CD14-positive monocyte (primary cell): ENCODE results near the gene CAPNS2. TPM values are rescaled to one million over a fixed set of nuclear protein-coding genes. Genes with fewer than 3 reads are reported as not detected.

Experiments
- DNase-seq, 3 donors: peaks; one replicate each; pipeline ENCODE4 v3.0.0-alpha.2; 2011 to 2022
- H2AFZ ChIP-seq: 2 replicates; pipeline ENCODE4 v1.6.0; 2012; ENCODE audit warnings: mild to moderate bottlenecking, low read depth, low read length, inconsistent platforms; ENCODE audit not compliant: insufficient read depth, poor library complexity, severe bottlenecking
- H3K27ac ChIP-seq, 2 donors: 1 replicate in 1 of 2; 2 replicates in 1 of 2; pipeline ENCODE4 v1.5.1; 2012 to 2013; ENCODE audit warnings: low read length in 2 of 2, control low read depth in 1 of 2, inconsistent platforms in 1 of 2, low read depth in 1 of 2, mild to moderate bottlenecking in 1 of 2
- H3K27me3 ChIP-seq, 2 donors: one replicate each; pipeline versions ENCODE4 v1.6.0 to v1.6.1; 2011 to 2013; ENCODE audit warnings: low read length in 2 of 2; ENCODE audit not compliant: control insufficient read depth in 2 of 2, insufficient read depth in 2 of 2
- H3K36me3 ChIP-seq, 2 donors: replicated peaks in 1 of 2; 1 replicate in 1 of 2; 2 replicates in 1 of 2; pipeline versions ENCODE4 v1.5.1 to v1.6.1; 2012 to 2013; ENCODE audit warnings: low read length in 2 of 2, control low read depth in 1 of 2, inconsistent platforms in 1 of 2, mild to moderate bottlenecking in 1 of 2; ENCODE audit not compliant: insufficient read depth in 2 of 2, control insufficient read depth in 1 of 2
- H3K4me1 ChIP-seq, 2 donors: 1 replicate in 1 of 2; 2 replicates in 1 of 2; pipeline versions ENCODE4 v1.5.1 to v1.6.1; 2012 to 2013; ENCODE audit warnings: low read length in 2 of 2, control low read depth in 1 of 2, inconsistent platforms in 1 of 2, mild to moderate bottlenecking in 1 of 2, moderate library complexity in 1 of 2; ENCODE audit not compliant: insufficient read depth in 2 of 2, control insufficient read depth in 1 of 2
- H3K4me2 ChIP-seq: replicated peaks from 2 replicates; pipeline ENCODE3; 2012; ENCODE audit warnings: low read length, moderate library complexity, mild to moderate bottlenecking; ENCODE audit not compliant: poor library complexity, severe bottlenecking; ENCODE audit errors: extremely low read depth
- H3K4me3 ChIP-seq, 3 experiments: fragments of 200-600 bp in 1 of 3; sonication (generic) in 1 of 3; replicated peaks in 1 of 3; 1 replicate in 2 of 3; 2 replicates in 1 of 3; pipeline ENCODE4 v1.5.1; 2011 to 2013; ENCODE audit warnings: low read length in 3 of 3, mild to moderate bottlenecking in 3 of 3, control low read depth in 2 of 3, low read depth in 2 of 3, inconsistent platforms in 1 of 3, moderate library complexity in 1 of 3
- H3K79me2 ChIP-seq: 2 replicates; pipeline ENCODE4 v1.6.0; 2012; ENCODE audit warnings: mild to moderate bottlenecking, control low read depth, inconsistent platforms, low read length, moderate library complexity; ENCODE audit not compliant: insufficient read depth
- H3K9ac ChIP-seq: 2 replicates; pipeline ENCODE4 v1.6.0; 2017; ENCODE audit warnings: low read length, mild to moderate bottlenecking; ENCODE audit not compliant: insufficient read depth, poor library complexity, severe bottlenecking
- H3K9me3 ChIP-seq, 2 donors: replicated peaks in 1 of 2; 1 replicate in 1 of 2; 2 replicates in 1 of 2; pipeline versions ENCODE4 v1.5.1 to v1.6.1; 2012 to 2013; ENCODE audit warnings: low read length in 2 of 2, control low read depth in 1 of 2; ENCODE audit not compliant: control insufficient read depth in 1 of 2, insufficient read depth in 1 of 2
- H4K20me1 ChIP-seq: 2 replicates; pipeline ENCODE4 v1.6.0; 2012; ENCODE audit warnings: mild to moderate bottlenecking, low read length, control low read depth, moderate library complexity; ENCODE audit not compliant: insufficient read depth
- H3K27ac Mint-ChIP-seq, 7 donors: one replicate each; pipeline ENCODE4 v1.8.0; 2020; ENCODE audit warnings: mild to moderate bottlenecking in 7 of 7, mixed read lengths in 7 of 7, moderate library complexity in 6 of 7, inconsistent platforms in 2 of 7
- H3K27me3 Mint-ChIP-seq, 3 donors: one replicate each; pipeline ENCODE4 v1.8.0; 2021 to 2022; ENCODE audit warnings: low read depth in 3 of 3, mild to moderate bottlenecking in 3 of 3, mixed read lengths in 3 of 3, moderate library complexity in 3 of 3, inconsistent platforms in 1 of 3
- H3K36me3 Mint-ChIP-seq, 2 donors: one replicate each; pipeline ENCODE4 v1.8.0; 2020; ENCODE audit warnings: mixed read lengths in 2 of 2, inconsistent platforms in 1 of 2, mild to moderate bottlenecking in 1 of 2
- H3K4me1 Mint-ChIP-seq: one replicate; pipeline ENCODE4 v1.8.0; 2020; ENCODE audit warnings: mild to moderate bottlenecking, mixed read lengths
- H3K4me3 Mint-ChIP-seq, 2 donors: one replicate each; pipeline ENCODE4 v1.8.0; 2020; ENCODE audit warnings: mild to moderate bottlenecking in 2 of 2, mixed read lengths in 2 of 2, moderate library complexity in 1 of 2
- H3K9me3 Mint-ChIP-seq, 7 donors: one replicate each; pipeline ENCODE4 v1.8.0; 2020 to 2022; ENCODE audit warnings: mixed read lengths in 7 of 7, mild to moderate bottlenecking in 6 of 7, moderate library complexity in 6 of 7, inconsistent platforms in 2 of 7
- CTCF ChIP-seq: fragments of 200-600 bp; IDR thresholded peaks from one replicate; pipeline ENCODE4 v1.8.0; 2022; ENCODE audit warnings: antibody characterized with exemption, mild to moderate bottlenecking
- WGBS: methylation state at CpG from one replicate; pipeline ENCODE4 v1.1.5; 2013; ENCODE audit warnings: missing lambda C conversion rate; ENCODE audit not compliant: insufficient coverage; 5-methylcytosine and 5-hydroxymethylcytosine counted together
- intact Hi-C, 2 donors: fragments of 100-400 bp; cut with micrococcal nuclease; formaldehyde crosslinking; loops; one replicate each; pipeline versions ENCODE4 v1.15.0 to v1.15.1; 2023
- polyA plus RNA-seq, 3 donors: library from polyadenylated mRNA; depleted of rRNA in 1 of 3; unstranded in 2 of 3; stranded (reverse) in 1 of 3; fragments of 300-500 nt in 2 of 3; fragments of >200 nt in 1 of 3; fragmentation: Illumina TruSeq in 2 of 3; gene quantifications; 1 replicate in 2 of 3; 2 replicates in 1 of 3; pipeline ENCODE4 v1.2.3, GENCODE V29; 2012 to 2021

Gene CAPNS2
- polyA plus RNA-seq, 3 donors = 0.17 to 0.35 TPM; not detected in 1

DNA sequence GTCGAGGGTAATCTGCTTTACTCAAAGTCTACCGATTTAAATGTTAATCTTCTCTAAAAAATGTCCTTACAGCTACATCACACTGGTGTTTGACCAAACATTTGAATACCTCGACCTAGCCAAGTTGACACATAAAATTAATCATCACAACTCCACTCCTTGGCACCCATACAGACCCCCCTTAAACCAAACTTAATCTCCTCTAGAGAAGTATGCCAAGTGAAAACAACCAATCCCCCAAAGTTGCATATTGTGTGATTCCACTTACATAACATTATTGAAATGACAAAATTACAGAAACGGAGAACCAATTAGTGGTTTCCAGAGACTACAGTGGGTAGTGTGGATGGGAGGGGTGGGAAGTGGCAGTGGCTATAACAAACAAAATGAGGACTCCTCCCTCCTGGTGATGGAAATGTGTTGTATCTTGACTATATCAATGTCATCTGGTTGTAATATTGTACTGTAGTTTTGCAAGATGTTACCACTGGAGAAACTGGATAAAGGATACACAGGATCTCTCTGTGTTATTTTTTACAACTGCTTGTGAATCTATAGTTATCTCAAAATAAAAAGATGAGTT is 39.4 kb downstream of the CAPNS2 start:
- H3K27ac ChIP-seq = no peak overlapping the region

DNA sequence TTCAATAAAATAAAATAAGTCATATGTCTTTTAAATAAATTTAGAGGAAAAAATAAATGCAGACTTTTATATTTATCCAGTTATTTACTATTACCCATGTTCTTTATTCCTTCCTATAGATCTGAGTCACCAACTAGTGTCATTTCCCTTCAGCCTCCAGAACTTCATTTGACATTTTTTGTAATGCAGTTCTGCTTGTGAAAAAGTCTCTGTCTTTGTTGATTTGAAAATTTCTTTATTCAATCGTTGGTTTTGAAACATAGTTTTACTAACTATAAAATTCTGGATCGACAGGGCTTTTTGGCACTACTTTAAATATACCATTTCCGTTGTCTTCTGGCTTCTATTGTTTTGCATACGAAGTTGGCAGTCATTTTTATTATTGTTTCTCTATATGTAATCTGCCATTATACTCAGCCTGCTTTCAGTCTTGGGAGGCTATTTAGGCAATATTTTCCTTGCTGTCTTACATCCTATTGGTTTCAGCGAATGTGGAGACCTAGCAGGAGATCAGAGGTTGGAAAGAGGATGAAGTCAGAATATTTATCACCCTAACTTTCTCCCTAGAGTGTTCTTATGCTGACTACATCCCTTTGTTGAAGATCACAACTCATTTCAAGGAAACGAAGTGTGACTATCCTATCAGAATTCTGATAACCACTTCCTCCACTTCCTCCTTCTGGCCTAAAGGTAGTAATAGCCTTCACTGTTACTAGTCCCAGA is 47.3 kb downstream of the CAPNS2 start:
- H3K27ac ChIP-seq = no peak overlapping the region
- no peaks in the 10 kb centered on the region for H3K79me2 ChIP-seq
- H3K4me1 ChIP-seq = no peaks in the 10 kb centered on the region
- no CpG with 5 or more reads among the region's 6 CpGs for WGBS
- peaks cover 2 to 22% (median 12%) of the 10 kb centered on the region in 7 donors for H3K9me3 Mint-ChIP-seq
- no peak for TF ChIP-seq CTCF
- H3K27me3 ChIP-seq = no peaks in the 10 kb centered on the region
- intact Hi-C loops = no loop called here
- no peak overlapping the region for H3K4me3 Mint-ChIP-seq
- no peaks in the 10 kb centered on the region for H3K36me3 Mint-ChIP-seq
- no peak overlapping the region for H3K4me2 ChIP-seq
- no peaks in the 10 kb centered on the region for H3K27me3 Mint-ChIP-seq
- no peaks in the 10 kb centered on the region for H3K36me3 ChIP-seq
- no peak overlapping the region for H3K27ac Mint-ChIP-seq
- H3K4me3 ChIP-seq = no peak overlapping the region
- DNase-seq = no peak
- H3K4me1 Mint-ChIP-seq = no peaks in the 10 kb centered on the region
- H3K9ac ChIP-seq = no peak overlapping the region
- H4K20me1 ChIP-seq = no peaks in the 10 kb centered on the region
- H3K9me3 ChIP-seq = peaks cover 0 to 6% of the 10 kb centered on the region in 2 donors
- H2AFZ ChIP-seq = no peak overlapping the region

More for the DNA sequence above, 39.4 kb downstream of the CAPNS2 start:
- H3K27ac Mint-ChIP-seq = no peak overlapping the region
- DNase-seq = no peak
- Histone ChIP-seq H3K79me2 (no peaks in the 10 kb centered on the region), H3K27me3 (no peaks in the 10 kb centered on the region), H3K9me3 (no peaks in the 10 kb centered on the region), H3K4me2 (no peak overlapping the region), H3K4me3 (no peak overlapping the region), H3K36me3 (no peaks in the 10 kb centered on the region), H3K9ac (no peak overlapping the region), H3K4me1 (no peaks in the 10 kb centered on the region), H2AFZ (no peak overlapping the region), H4K20me1 (no peaks in the 10 kb centered on the region)
- H3K4me3 Mint-ChIP-seq = no peak overlapping the region
- no peaks in the 10 kb centered on the region for H3K4me1 Mint-ChIP-seq
- H3K27me3 Mint-ChIP-seq = peaks cover 0 to 2% (median 0%) of the 10 kb centered on the region in 3 donors
- H3K9me3 Mint-ChIP-seq = peaks cover 0 to 8% (median 4%) of the 10 kb centered on the region in 7 donors
- 67% methylated on average over 2 of the region's 4 CpGs for WGBS
- H3K36me3 Mint-ChIP-seq = no peaks in the 10 kb centered on the region
- no peak for TF ChIP-seq CTCF
- intact Hi-C loops = no loop called here
